Chondrocyte (in vitro differentiated cells): ENCODE data around the gene ADGRB2. TPM values are rescaled to one million over a fixed set of nuclear protein-coding genes. Genes with fewer than 3 reads are reported as not detected.

Experiments used
- DNase-seq: peaks from one replicate; pipeline ENCODE4 v3.0.0; 2021; ENCODE audit warnings: mixed read lengths, low spot score
- H3K27ac Mint-ChIP-seq: one replicate; pipeline ENCODE4 v1.8.0; 2021; ENCODE audit warnings: mild to moderate bottlenecking, moderate library complexity, mixed read lengths; ENCODE audit not compliant: unreplicated experiment
- H3K27me3 Mint-ChIP-seq: 2 replicates; pipeline ENCODE4 v1.8.0; 2021; ENCODE audit warnings: low read depth, mixed read lengths
- H3K36me3 Mint-ChIP-seq: 2 replicates; pipeline ENCODE4 v1.8.0; 2021; ENCODE audit warnings: low read depth, mixed read lengths
- H3K4me1 Mint-ChIP-seq: 2 replicates; pipeline ENCODE4 v1.8.0; 2021; ENCODE audit warnings: low read depth, mild to moderate bottlenecking, mixed read lengths
- H3K4me3 Mint-ChIP-seq: one replicate; pipeline ENCODE4 v1.8.0; 2021; ENCODE audit warnings: mild to moderate bottlenecking, moderate library complexity, mixed read lengths; ENCODE audit not compliant: unreplicated experiment
- H3K9me3 Mint-ChIP-seq: 2 replicates; pipeline ENCODE4 v1.8.0; 2021; ENCODE audit warnings: low read depth, mixed read lengths
- CTCF ChIP-seq: fragments of 200-600 bp; sonication (generic); IDR thresholded peaks from 2 replicates; pipeline ENCODE4 v1.5.0; 2021; ENCODE audit warnings: antibody characterized with exemption, mild to moderate bottlenecking, moderate library complexity
- total RNA-seq: library from RNA; stranded (reverse); gene quantifications from 3 replicates; pipeline ENCODE4 v1.2.1, GENCODE V29; 2021

Gene ADGRB2
- total RNA-seq, 1 donor from 2014 or later, result 11.9 TPM

DNA sequence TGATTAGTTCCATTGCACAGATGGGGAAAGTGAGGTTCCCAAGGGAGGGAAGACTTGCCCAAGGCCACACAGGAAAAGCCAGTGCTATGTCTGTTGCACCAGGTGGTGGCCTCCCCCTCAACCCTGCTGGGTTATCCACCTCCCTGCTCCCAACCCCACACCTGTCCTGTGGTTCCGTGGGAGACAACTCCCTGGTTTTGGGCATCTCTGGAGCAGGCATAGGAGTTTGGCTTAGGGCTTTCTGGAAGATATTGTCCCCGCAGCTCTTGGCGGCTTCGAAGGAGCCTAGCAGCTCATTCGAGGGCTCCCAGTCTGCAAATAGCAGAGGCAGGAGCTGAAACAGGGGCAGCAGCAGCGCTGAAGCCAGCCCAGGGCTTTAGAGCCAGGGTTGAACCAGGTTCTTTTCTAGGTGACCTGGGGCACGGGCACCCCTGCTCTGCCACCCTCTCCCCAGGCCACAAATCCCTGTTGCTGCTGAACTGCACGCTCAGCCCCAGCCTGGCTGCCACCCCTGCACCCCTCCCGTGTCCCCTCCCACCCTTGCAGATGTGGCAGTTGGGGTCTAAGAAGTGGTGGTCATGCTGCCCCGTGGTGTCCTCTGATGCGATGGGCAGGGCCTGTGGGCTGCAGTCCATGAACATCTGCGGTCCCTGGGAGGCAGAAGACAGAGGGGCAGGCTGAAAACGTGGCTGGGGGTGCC is 29.6 kb upstream of the ADGRB2 start:
- no peak for TF ChIP-seq CTCF
- Mint-ChIP-seq H3K4me3 (no peak overlapping the region), H3K27ac (no peak overlapping the region), H3K4me1 (peaks cover 34% of the 10 kb centered on the region), H3K9me3 (no peaks in the 10 kb centered on the region), H3K27me3 (no peaks in the 10 kb centered on the region), H3K36me3 (no peaks in the 10 kb centered on the region)
- peak; percentile 67 for DNase-seq

GRCh38 chr1:31793086-31793485 is 28.9 kb upstream of the ADGRB2 start:
- TF ChIP-seq CTCF, result no peak
- peak; percentile 89 for DNase-seq
- Mint-ChIP-seq H3K4me1 (peaks cover 29% of the 10 kb centered on the region), H3K9me3 (no peaks in the 10 kb centered on the region), H3K4me3 (no peak overlapping the region), H3K36me3 (no peaks in the 10 kb centered on the region), H3K27me3 (no peaks in the 10 kb centered on the region), H3K27ac (no peak overlapping the region)

- Mint-ChIP-seq H3K4me1 (peaks cover 29% of the 10 kb centered on the region), H3K27ac (no peak overlapping the region), H3K9me3 (no peaks in the 10 kb centered on the region), H3K4me3 (no peak overlapping the region), H3K27me3 (no peaks in the 10 kb centered on the region), H3K36me3 (no peaks in the 10 kb centered on the region)
- DNase-seq, result peak; percentile 80
- no peak for TF ChIP-seq CTCF
Observed at GRCh38 chr1:31792541-31792940, 28.4 kb upstream of the ADGRB2 start.

GRCh38 chr1:31792116-31792515 is 28.0 kb upstream of the ADGRB2 start:
- H3K4me3 Mint-ChIP-seq, result no peak overlapping the region
- DNase-seq, result peak; percentile 84
- TF ChIP-seq CTCF, result no peak
- no peaks in the 10 kb centered on the region for H3K9me3 Mint-ChIP-seq
- peaks cover 25% of the 10 kb centered on the region for H3K4me1 Mint-ChIP-seq
- no peaks in the 10 kb centered on the region for H3K36me3 Mint-ChIP-seq
- H3K27ac Mint-ChIP-seq, result no peak overlapping the region
- H3K27me3 Mint-ChIP-seq, result no peaks in the 10 kb centered on the region

DNA sequence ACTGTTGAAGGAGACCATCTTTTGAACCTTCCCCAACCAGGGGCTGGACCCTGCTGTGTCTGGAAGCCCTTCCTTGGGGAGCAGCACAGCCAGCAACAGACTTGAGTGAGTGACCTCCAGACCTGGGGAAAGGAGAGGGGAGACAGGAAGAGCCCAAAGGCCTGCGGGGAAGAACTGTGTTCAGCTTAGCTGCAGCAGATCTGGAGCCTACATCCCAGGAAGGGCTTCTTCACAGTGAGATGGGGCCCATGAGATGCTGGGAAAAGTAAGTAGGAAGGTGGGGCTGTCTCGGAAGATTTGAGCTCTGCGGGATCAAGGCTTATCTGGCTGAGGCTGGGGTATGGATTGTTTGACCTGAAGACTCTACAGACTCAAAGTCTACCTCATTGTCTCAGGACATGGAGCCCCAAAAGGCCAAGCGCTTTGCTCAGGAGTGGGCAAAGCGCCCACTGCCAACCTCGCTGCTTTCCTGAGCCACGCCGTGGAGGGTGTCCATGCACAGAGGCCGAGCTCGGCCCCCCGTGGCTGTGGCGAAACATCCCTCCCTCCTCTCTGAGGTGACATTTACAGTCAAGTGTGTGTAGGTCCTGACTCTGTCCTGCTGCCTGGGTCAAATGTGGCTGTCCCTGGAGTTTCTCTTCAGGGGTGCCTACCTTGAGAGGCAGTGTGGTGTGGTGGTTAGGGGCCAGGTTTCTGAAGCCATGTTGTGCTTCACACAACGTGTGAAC is 27.2 kb upstream of the ADGRB2 start:
- peak; percentile 41 for DNase-seq
- Mint-ChIP-seq H3K4me3 (no peak overlapping the region), H3K27ac (no peak overlapping the region), H3K36me3 (no peaks in the 10 kb centered on the region), H3K27me3 (no peaks in the 10 kb centered on the region), H3K9me3 (no peaks in the 10 kb centered on the region), H3K4me1 (peaks cover 19% of the 10 kb centered on the region)
- no peak for TF ChIP-seq CTCF
